ENCODE measurements around the gene ZHX3. TPM values are rescaled to one million over a fixed set of nuclear protein-coding genes. Genes with fewer than 3 reads are reported as not detected.

Gene ZHX3
- total and polyA plus RNA-seq, 10 donors, result 1.6 to 26.7 (median 12.3) TPM

DNA sequence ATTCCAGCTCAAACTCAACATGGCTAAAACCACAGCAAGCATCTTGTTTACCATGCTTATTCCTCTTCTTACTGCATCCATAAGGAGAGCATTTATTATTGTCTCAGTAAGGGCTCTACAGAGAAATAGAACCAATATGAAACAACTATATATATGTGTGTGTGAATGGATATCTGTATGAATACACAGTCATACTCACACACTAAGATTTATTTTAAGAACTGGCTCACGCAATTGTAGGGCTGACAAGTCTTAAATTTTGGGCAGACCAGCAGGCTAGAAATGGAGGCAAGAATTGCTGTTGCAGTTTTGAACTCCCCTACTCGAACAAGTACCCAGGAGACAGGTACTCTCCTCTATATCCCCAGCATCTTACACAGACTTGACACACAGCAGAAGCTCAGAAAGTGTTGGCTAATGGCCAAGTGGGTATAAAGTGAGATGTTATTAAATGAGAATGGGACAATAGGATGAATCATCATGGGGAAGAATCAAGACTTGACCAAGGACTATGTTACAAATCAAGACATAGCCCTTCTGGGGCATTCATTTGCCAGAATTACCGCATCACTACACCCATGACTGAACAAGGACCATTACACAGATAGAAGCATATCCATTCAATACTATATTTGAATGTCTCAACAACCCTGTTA, 13.0 kb downstream of the ZHX3 start:
- TF ChIP-seq POLR2A (IDR thresholded peaks at IDR 0.05) (no peak), CTCF (IDR thresholded peaks at IDR 0.05 in 8 of 11, conservative IDR thresholded peaks at IDR 0.05 in 3 of 11) (no peak), POLR2AphosphoS5 (IDR thresholded peaks at IDR 0.05) (no peak)
- intact Hi-C loops (cut with DNase I; ENCODE audit: low total_unique reads), result no loop called here
- Histone ChIP-seq H3K27me3 (replicated peaks in 1 of 7) (no peaks in the 10 kb centered on the region), H3K9me3 (no peaks in the 10 kb centered on the region), H3K4me1 (peaks cover 0 to 60% (median 9%) of the 10 kb centered on the region in 6 donors), H3K4me3 (no peak overlapping the region), H3K27ac (no peak overlapping the region), H3K36me3 (no peaks in the 10 kb centered on the region)
- WGBS, 5 donors, result 86 to 97% (median 93%) methylated on average over 3 of the region's 3 CpGs
- no peak for DNase-seq

GRCh38 chr20:41304002-41304401, 13.5 kb downstream of the ZHX3 start:
- Histone ChIP-seq H3K4me1 (peaks cover 0 to 54% (median 9%) of the 10 kb centered on the region in 6 donors), H3K27ac (no peak overlapping the region), H3K9me3 (no peaks in the 10 kb centered on the region), H3K36me3 (no peaks in the 10 kb centered on the region), H3K4me3 (no peak overlapping the region), H3K27me3 (replicated peaks in 1 of 7) (no peaks in the 10 kb centered on the region)
- WGBS, 5 donors, result 61 to 86% (median 74%) methylated on average over 1 of the region's 1 CpG
- intact Hi-C loops (cut with DNase I; ENCODE audit: low total_unique reads), result no loop called here
- no peak for TF ChIP-seq POLR2AphosphoS5 (IDR thresholded peaks at IDR 0.05)
- TF ChIP-seq CTCF (IDR thresholded peaks at IDR 0.05 in 8 of 11, conservative IDR thresholded peaks at IDR 0.05 in 3 of 11), result no peak
- no peak for TF ChIP-seq POLR2A (IDR thresholded peaks at IDR 0.05)
- no peak for DNase-seq

DNA sequence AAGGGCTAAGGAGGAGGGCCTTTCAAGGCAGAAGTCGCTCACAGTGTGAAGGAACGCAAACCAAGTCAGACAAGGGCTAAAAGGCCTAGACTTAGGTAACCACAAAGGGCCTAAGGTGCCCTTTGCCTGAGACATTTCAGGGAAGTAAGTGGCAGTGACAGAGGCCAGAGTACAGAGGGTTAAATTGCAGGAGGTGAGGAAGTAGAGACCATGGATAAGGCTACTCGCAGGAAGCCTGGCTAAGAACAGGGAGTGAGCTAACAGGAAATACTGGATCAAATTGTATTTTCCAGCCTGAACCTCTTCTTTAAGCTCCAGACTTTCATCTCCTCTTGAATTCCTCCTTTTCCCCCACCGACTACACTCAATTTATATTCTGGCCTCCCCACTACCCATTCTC, 16.6 kb downstream of the ZHX3 start:
- Histone ChIP-seq H3K9me3 (no peaks in the 10 kb centered on the region), H3K4me1 (peaks cover 0 to 25% (median 3%) of the 10 kb centered on the region in 6 donors), H3K27me3 (replicated peaks in 1 of 7) (no peaks in the 10 kb centered on the region), H3K4me3 (no peak overlapping the region), H3K36me3 (no peaks in the 10 kb centered on the region), H3K27ac (peak overlapping the region in 3 of 8 donors; percentile 2 to 46 (median 29))
- TF ChIP-seq POLR2AphosphoS5 (IDR thresholded peaks at IDR 0.05) (no peak), POLR2A (IDR thresholded peaks at IDR 0.05) (no peak), CTCF (IDR thresholded peaks at IDR 0.05 in 8 of 11, conservative IDR thresholded peaks at IDR 0.05 in 3 of 11) (no peak)
- 80 to 89% (median 82%) methylated on average over 4 of the region's 4 CpGs for WGBS, 5 donors
- intact Hi-C loops (cut with DNase I; ENCODE audit: low total_unique reads), result no loop called here
- no peak for DNase-seq

DNA sequence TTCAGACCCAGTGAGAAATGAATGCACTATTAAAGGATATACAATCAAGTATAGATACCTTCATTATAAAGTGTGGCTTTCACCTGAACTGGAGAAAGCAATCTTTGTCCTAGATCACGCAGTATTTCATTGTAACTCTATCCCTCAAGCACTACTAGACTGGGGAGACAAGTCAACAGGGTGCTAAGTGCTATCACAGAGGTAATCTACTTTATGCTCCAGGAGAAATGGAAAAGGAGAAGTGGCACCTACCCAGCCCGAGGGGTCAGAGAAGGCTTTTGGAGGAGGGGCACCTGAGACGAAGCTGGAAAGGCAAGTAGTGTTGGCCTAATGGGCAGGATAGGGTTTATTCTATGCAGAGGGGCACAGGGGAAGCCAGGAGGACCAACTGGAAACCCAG, 17.1 kb downstream of the ZHX3 start:
- TF ChIP-seq CTCF (IDR thresholded peaks at IDR 0.05 in 8 of 11, conservative IDR thresholded peaks at IDR 0.05 in 3 of 11), result no peak
- TF ChIP-seq POLR2A (IDR thresholded peaks at IDR 0.05), result no peak
- TF ChIP-seq POLR2AphosphoS5 (IDR thresholded peaks at IDR 0.05), result no peak
- H3K36me3 ChIP-seq, result no peaks in the 10 kb centered on the region
- H3K27ac ChIP-seq, result no peak overlapping the region
- no peak for DNase-seq
- no peaks in the 10 kb centered on the region for H3K9me3 ChIP-seq
- peaks cover 0 to 22% (median 2%) of the 10 kb centered on the region in 6 donors for H3K4me1 ChIP-seq
- WGBS, 5 donors, result 67 to 85% (median 77%) methylated on average over 3 of the region's 3 CpGs
- intact Hi-C loops (cut with DNase I; ENCODE audit: low total_unique reads), result no loop called here
- H3K4me3 ChIP-seq, result no peak overlapping the region
- no peaks in the 10 kb centered on the region for H3K27me3 ChIP-seq (replicated peaks in 1 of 7)

Measured in spleen (tissue), 11 donors.